NCI-H524 (cell line): Measurements from ENCODE around the gene SEMA3F.
"Not testable (repeated sequence)": the region's sequence is repeated elsewhere in the genome, so short reads cannot be mapped to it uniquely, and the experiment has no call there.

ENCODE experiments used
- DNase-seq, 2 experiments: peaks; one replicate each; lab custom pipeline; 2025; lab: John Stamatoyannopoulos, UW

SEMA3F gene

DNA sequence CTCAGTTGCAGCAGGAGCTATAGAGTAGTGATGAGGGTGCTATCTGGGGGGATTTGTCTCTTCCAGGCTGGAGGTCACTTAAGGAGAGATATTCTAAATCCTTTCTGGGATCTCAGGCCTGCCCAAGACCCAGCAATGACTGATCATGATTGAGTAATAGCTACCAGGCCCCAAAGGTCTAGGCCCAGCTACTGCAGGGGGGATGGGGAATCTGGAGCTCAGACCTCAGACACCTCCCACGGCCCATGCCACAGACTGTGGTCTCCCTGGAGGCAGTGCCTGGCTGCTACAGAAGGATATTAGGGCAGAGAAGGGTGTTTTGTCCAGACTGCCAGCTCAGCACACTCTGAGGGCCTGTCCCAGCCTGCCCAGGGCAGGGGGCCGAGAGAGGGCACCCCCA lies 56.8 kb downstream of the SEMA3F start:
- DNase-seq = no peak

DNA sequence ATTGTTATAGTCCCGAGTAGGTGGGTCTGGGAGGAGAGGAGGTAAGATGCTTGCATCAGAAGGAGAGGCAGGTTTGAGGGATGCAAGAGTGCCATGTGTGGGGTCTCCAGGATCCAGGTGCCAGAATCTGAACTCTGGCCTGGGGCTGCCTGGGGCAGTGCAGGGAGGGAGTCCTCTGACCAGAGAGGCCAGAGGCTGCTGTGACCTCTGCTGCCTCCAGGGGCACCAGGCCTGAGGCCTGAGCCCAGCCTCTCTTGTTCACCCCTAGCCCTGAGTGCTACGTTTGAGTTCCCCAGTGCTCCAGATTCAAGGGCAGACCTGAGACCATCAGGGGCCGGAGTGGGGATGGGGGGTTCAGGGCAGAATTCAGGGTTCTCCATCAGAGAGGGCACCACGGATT lies 57.4 kb downstream of the SEMA3F start:
- no peak for DNase-seq

DNA sequence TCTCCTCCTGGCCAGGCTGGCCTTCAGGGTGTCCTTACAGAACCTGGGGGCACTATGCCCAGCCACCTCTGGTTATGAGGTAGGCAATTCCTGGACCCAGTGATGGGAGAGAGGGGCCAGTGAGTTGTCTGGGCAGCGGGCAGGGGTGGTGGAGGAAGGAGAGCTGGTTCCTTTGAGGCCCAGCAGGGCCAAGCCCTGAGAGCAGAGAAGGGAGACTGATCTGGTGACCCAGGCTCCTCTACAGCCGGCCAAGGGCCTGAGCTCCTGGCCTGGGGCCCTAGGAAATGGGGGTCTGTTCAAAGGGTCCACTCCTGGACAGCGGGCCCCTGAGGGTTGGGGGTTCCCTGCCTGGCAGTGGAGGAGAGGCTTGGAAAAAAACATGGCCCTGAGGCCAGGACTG lies 57.8 kb downstream of the SEMA3F start:
- no peak for DNase-seq

DNA sequence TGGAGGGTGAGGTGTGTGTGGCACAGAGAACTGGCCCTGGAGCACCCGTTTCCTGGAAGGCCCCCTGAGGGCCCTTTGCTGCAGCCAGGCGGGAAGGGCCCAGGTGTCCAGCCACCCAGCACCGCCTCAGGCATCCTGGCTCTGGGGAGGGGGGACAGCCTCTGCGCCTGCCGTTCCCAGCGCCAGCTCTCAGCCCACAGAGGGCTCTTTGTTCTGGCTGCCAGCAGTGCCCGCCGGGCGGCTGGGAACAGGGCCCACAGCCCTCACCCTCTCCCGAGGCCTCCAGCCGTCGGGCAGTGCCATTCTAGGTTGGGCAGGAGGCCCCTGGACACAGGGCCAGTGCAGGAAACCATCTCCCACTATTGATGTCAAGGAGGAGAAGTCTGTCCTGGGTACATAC lies 58.2 kb downstream of the SEMA3F start:
- no peak for DNase-seq

DNA sequence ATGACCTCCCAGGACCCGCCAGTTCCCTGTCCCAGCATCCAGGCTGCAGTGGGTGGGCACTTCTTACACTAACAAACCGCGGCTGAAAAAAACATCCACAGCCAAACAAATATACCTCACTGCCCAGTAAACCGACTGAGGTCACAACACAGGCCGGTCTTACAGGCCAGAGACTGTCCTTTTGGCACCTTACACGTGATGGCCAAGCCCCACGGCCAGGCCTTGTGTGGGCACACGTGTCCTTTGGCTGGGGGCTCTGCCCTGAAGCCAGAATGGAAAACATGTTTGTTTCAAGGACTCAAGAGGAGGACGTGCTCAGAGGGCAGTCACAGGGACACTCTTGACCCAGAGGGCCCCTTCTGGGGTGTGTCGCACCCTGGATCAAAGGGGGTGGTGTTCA lies 59.7 kb downstream of the SEMA3F start:
- no peak for DNase-seq

DNA sequence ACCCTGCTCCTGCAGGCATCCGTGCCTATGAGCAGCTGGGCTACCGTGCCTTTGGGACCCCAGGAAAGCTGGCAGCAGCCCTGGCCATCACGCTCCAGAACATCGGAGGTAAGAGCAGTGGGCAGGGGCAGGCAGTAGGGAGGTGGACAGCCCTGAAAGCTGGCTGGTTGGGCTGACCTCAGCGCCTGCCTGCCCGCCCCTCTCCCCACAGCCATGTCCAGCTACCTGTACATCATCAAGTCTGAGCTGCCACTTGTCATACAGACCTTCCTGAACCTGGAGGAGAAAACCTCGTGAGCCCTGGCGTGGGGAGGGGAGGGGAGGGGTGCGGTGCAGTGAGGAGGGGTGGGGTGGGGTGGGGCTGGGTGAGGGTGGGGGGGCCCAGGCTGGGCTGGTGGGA lies 60.4 kb downstream of the SEMA3F start:
- no peak for DNase-seq

DNA sequence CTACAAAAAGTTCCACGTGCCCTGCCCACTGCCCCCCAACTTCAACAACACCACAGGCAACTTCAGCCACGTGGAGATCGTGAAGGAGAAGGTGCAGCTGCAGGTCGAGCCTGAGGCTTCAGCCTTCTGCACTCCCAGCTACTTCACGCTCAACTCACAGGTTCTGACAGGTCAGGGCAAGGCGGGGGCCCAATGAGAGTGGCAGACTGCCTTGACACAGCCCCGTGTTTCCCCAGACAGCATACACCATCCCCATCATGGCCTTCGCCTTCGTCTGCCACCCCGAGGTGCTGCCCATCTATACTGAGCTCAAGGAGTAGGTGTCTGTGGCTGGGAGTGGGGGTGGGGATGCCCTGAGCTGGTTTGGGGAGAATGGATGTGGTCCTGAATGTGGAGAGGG lies 62.6 kb downstream of the SEMA3F start:
- no peak for DNase-seq

DNA sequence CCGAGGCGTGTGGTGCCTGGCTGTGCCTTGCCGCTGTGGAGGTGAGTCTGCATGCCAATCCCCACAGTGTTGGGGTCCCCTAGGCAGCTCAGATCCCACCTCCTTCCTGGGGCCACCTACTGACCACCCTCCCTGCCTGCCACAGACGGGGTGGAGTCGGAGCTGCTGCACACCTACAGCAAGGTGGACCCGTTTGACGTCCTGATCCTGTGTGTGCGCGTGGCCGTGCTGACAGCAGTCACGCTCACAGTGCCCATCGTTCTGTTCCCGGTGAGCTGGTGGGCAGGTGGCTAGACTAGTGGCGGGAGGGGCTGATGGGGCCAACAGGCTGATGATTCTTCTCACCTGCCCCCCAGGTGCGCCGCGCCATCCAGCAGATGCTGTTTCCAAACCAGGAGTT lies 63.3 kb downstream of the SEMA3F start:
- no peak for DNase-seq

DNA sequence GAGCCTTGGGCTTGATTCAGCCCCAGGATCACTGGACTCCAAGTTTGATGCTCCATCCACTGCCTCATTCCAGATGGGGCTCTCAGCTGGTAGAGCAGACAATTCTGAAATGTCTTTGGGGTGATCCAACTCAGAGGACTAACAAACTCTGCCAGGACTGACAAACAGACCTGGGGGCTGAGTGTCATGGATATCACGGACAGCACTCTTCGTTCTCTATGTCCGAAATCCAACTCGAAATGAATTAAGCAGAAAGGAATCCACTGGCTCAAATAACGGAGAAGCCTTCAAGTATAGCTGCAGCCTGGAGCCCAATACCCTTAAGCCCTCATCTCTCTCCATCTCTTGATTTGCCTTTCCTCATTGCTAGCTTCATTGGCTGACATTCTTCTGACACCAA lies 64.2 kb downstream of the SEMA3F start:
- DNase-seq = no peak

DNA sequence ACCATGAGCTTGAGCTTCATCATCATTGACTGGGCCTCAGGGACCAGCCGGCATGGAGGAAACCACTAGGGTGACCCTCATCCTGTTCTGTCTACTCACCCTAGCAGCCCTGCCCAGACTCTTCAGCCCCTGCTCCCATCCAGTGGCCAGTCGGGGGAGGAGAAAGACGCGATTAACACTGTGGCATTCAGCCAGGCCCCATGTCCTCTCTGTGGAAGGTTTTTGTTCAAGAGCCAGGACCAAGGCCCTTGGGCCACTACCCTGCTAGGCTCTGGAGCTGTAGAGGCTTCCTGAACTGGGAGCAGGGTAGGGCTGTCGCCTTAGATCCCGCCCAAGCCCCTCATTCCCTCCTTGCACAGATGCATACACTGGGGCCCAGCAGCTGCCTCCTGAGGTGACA lies 65.0 kb downstream of the SEMA3F start:
- no peak for DNase-seq

DNA sequence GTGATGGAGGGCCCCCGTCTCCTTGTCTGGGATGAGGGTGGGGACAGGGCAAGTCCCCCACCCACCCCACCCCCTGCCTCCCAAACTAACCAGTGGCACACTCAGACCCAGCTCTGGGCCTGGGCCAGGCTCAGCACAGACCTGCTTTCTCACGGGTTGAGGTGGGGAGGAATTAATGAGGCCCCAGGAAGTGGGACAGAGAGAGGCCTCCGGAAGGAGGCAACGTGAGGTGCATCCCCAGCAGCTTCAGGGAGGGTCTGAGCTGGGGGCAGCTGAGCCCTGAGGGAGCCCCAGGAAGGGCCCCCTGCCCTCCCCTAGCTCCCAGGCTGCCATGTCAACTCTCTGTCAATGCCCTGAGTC lies 65.9 kb downstream of the SEMA3F start:
- DNase-seq = no peak

DNA sequence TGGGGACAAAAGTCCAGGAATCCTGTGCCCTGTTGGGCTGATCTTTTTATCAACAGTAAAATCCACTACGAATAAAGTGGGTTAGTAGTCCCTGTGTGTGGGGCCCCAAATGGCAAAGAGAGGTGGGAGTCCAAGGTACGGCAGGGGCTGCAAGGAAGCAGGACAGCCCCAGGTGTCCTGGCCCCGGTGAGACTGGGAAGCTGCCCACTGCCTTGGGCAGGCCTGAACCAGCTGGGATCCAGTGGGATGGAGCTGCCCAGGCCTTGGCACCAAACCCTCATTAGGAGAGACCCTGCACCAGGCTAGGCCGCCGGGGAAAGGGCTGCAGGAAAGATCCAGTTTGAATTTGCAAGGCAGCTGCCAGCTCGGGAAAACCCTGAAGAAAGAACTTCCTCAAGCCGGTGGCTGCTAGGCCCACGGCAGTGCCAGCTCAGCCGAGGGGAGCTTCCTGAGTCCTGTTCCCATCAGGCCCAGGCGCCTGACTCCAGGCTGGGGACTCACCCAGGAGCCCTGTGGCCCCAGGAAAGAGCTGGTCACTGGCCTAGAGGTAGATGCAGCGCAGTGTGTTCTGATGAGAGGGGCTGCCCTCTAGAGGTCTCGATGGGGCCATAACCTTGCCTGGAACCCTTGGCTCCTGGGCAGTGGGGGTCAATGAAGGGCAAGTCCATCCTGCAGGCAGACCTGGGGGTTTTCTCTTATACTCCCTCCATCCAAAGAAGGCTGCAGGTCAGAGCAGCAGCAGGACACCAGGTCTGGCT lies 66.5 kb downstream of the SEMA3F start:
- DNase-seq = no peak

DNA sequence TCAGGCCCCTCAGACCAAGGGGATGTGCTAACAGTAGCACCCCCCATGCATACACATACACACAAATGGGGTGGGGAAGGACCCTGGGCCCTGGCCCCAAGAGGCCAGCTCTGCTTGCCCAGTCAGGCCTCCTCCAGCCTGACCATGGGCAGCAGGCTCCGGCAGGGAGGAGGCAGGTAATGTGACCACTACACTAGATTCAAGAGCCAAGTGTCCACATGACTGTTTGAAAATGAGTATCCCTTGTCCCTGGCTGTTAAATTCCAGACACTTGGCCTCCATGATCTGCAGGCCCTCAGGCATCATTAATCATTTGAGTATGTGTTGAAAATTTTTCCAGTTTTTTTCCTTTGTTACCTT lies 67.0 kb downstream of the SEMA3F start:
- no peak for DNase-seq

DNA sequence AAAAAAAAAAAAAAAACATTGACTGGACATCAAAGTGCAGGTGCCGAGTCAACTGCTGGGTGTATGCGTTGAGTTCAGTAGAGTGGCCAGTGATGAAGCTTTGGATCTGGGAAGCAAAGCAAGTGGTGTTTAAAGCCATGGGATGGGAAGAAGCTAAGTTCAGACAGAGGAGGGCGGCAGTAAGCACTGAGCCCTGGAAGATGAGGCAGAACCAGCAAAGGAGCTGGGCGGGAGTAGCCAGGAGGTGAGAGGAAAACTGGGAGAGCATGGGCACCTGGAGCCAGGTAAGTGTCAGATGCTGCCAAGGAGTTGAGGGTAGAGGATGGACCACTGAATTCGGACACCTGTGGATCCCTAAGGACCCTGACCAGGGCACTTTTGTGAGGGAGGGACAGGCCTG lies 69.5 kb downstream of the SEMA3F start:
- no peak for DNase-seq

DNA sequence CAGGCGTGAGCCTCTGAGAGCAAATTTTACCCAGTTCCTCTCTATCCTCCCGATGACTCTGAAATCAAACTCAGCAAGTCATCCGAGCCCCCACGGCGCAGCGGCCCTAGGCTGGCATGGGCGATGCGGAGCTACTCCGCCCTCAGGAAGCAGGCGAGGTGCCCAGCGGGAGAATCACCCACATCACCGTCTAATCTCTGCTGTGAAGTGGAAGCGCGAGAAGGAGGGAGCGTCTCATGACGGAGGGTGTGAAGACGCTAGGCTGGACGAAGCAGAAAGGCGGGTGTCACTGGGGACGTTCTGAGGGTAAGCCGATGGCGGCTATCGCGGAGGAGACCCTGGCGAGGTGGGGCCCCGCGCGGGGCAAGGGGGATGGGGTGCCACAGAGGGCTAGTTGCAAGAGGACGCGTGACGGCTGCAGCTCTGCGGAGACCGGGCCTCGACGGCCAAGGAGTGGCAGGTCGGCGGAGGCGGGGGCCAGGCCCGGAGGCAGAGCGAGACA lies 71.8 kb downstream of the SEMA3F start:
- peak; percentile 33 to 70 for DNase-seq

DNA sequence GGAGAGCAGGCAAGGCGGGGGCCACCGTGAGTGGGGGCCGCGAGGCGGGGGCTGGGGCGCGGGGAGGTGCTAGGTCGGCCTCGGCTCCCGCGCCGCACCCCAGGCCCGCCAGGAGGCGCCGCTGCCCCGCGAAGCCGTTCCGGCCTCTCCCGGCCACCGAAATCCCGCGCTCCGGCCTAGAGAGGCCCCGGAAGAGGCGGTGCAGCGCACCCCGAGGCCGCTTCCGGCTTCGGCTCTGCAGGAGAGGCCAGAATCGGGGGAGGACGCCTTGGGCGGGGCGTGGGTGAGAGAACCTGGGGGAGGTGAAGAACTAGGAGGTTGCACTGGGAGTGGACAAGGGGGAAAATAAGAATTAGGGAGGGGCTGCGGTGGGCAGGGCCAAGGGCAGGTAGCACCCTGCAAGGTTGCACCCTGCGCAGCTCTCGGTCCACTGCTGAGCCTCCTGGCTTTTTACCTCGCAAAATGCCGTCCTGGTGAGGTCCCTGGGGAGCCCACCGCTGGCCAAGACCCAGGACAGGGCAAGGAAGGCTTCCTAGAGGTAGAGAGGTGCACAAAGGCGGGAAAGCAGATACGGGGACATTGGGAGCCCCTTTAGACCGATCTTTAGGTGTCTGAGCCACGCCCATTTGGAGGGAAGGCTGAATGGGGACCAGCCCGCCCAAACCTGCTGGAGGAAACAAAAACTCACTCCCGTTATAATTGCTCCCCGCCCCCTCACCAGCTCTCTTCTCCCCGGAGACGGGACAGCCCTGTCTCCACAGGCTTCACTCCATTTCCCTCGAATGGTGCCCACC lies 72.5 kb downstream of the SEMA3F start:
- DNase-seq = peak; percentile 77 to 92

DNA sequence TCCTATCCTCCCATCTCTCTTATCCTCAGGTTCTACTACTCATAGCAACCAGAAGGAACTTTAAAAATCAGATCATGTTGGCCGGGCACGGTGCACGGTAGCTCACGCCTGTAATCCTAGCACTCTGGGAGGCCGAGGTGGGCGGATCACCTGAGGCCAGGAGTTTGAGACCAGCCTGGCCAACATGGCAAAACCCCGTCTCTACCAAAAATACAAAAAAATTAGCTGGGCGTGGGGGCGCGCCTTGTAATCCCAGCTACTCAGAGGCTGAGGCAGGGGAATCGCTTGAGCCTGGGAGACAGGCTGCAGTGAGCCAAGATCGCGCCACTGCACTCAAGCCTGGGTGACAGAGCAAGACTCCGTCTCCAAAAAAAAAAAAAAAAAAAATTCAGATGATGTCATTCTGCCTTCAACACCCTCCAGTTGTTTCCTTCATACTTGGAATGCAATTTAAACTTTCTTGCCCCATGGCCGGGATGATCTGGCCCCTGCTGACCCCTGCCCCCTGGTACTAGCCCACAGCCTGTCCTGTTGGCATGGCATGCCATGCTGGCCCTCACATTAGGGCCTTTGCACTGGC lies 73.2 kb downstream of the SEMA3F start:
- not testable (repeated sequence) for DNase-seq

DNA sequence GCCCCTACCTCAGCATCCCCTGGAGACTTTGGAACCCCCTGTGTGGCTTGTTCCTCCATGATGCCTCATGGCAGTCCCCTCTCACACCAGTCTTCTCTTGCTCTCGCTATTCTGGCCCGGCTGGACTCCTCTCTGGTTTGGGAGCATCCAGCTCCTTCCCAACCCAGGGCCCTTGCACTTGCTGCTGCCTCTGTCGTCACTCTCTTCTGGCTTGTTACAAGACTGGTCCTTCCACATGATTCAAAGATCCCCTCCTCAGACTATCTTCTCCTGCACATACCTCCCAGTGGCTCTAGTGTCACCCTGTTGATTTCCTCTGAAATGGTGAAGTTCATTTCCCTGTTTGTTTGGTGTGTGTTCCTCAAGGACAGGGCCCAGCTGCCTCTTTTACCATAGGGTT lies 74.4 kb downstream of the SEMA3F start:
- DNase-seq = no peak

DNA sequence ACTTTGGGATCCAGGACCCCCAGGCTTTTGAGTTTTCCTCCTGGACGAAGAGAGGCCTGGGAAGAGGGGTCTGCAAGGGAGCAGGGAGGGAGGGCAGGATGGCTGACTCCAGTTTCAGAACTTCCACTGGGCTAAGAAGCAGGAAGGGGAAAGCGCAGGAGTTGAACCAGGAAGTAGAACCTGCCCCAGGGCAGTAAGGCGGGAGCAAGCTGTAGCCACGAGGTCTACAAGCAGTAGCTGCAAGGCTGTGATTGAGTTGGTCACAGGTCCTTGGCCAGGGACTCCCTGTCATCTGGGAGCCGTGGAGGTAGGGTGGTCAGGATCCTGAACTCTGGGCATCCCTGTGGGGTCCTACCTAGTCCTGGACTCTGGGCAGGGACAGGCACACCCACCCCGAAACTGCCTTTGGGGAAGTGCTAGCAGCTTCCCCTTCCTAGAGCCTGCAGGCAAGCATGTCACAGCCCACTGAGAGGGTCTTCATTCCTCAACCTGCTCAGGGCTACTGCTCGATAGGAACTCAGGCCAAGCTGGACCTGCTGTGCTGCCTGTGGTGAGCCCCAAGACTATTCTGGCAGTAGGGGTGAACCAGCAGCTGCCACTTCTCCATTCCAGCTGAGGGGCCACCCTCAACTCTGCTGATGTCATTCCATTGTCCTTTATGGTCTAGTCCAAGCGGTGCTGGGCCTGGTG lies 75.1 kb downstream of the SEMA3F start:
- no peak for DNase-seq

DNA sequence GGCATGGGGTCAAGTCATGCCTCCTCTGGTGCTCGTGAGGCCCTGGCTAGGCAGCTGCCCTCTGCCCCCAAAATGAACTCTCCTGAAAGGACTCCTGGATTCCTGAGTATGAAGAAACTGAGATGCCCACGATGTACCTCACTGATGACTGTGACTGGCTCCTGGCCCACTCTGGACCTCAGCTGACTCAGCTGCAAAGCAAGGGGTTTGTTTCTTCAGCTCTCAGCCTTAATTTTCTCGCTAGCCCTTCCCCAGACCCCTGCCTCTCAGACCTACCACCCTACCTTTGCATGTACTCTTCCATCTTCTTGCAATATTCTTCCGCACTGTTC lies 75.6 kb downstream of the SEMA3F start:
- DNase-seq = no peak

DNA sequence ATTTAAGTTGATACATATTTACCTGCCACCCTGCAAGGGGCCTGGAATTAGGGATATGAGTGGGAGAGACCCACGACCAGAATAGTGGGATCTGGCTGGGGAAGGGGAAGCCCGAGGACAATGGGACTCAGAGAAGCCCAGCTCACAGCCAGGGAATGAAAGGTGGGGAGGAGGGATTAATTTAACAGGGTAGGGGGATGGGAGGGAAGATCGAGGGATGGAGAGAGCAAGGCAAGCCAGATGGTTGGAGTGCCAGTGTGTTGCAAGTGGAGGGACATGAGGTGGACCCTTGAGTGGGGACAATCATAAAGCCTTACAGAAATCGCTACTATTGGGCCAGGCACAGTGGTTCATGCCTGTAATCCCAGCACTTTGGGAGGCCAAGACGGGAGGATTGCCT lies 76.5 kb downstream of the SEMA3F start:
- peak in 1 of 2 experiments; percentile 58 for DNase-seq

DNA sequence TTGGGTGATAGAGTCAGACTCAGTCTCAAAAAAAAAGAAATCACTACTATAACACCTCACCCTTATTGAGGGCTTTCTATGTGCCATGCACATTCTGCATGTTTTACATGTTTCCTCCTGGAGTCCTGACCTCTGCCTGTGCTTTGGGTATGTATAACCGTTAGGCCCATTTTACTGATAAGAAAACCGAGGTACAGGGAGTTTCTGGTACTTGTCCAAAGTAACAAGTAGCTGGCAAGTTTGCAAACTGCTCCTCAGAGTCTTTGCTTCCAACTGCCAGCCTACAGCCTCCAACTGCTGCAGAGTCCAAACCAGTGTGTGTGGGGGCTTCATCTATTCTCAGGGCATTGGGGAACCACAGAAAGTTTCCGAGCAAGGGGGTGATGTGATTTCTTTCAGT lies 77.2 kb downstream of the SEMA3F start:
- no peak for DNase-seq

DNA sequence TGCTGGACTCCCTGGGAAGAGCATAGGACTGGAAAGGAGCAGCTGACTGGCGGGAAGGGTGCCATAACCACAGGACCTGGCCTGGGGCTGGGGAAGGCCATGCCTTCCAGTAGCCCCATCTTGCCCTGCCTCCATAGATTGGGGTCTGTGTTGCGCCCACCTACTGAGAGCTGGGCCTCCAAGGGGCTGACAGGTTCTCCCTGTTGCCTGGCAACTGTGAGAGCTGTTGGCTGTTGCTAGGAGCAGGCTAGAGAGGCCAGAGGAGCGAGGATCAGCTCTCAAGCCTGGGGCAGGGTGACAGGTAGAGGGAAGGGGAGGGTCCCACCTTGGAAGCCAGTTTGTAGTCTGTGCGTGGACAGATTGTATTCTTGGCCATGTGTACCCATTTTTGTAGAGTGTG lies 78.1 kb downstream of the SEMA3F start:
- peak in 1 of 2 experiments; percentile 14 for DNase-seq
